B cell (primary cell): ENCODE data around the gene LRRC42. TPM values are rescaled to one million over a fixed set of nuclear protein-coding genes. Genes with fewer than 3 reads are reported as not detected.
A peak's percentile ranks its signal among the peaks of the same experiment; 100 is the strongest.

ENCODE experiments used
- ATAC-seq: fragments of 200-7000 bp; cut with Tn5 transposase; one replicate; pipeline ENCODE4 v1.10.0; 2021; ENCODE audit warnings: low read depth, mild to moderate bottlenecking, moderate number of reproducible peaks, moderate library complexity
- CTCF ChIA-PET: fragments of 350-600 bp; sonication (Branson Sonifier 250); formaldehyde crosslinking; loops from one replicate; lab custom pipeline; 2021; ENCODE audit warnings: antibody characterized with exemption, inconsistent platforms; lab: Charles Lee
- POLR2A ChIA-PET: fragments of 350-600 bp; sonication (Branson Sonifier 250); formaldehyde crosslinking; loops from one replicate; lab custom pipeline; 2021; ENCODE audit warnings: antibody characterized with exemption; lab: Charles Lee
- DNase-seq: peaks from one replicate; pipeline ENCODE4 v3.0.0; 2013
- H2AFZ ChIP-seq: 2 replicates; pipeline ENCODE4 v1.6.1; 2012; ENCODE audit warnings: mild to moderate bottlenecking, low read depth, low read length; ENCODE audit not compliant: insufficient read depth, poor library complexity, severe bottlenecking
- H3K27ac ChIP-seq, 2 donors: 1 replicate in 1 of 2; 2 replicates in 1 of 2; pipeline ENCODE4 v1.5.1; 2012 to 2013; ENCODE audit warnings: low read length in 2 of 2, mild to moderate bottlenecking in 2 of 2, moderate library complexity in 1 of 2
- H3K27me3 ChIP-seq, 4 experiments: fragments of 200-600 bp in 1 of 4; sonication (generic) in 1 of 4; replicated peaks in 1 of 4; 1 replicate in 2 of 4; 2 replicates in 2 of 4; pipeline versions ENCODE4 v1.6.1 to v1.7.0; 2013 to 2016; ENCODE audit warnings: low read length in 3 of 4, mild to moderate bottlenecking in 2 of 4, mixed read lengths in 1 of 4, moderate library complexity in 1 of 4; ENCODE audit not compliant: insufficient read depth in 4 of 4, control insufficient read depth in 3 of 4; ENCODE audit errors: control extremely low read depth in 1 of 4
- H3K36me3 ChIP-seq, 2 experiments: replicated peaks in 1 of 2; 1 replicate in 1 of 2; 2 replicates in 1 of 2; pipeline versions ENCODE4 v1.6.1 to v1.7.1; 2013; ENCODE audit warnings: low read length in 1 of 2; ENCODE audit not compliant: insufficient read depth in 2 of 2, control insufficient read depth in 1 of 2; ENCODE audit errors: control extremely low read depth in 1 of 2, extremely low read depth in 1 of 2
- H3K4me1 ChIP-seq, 2 donors: fragments of 200-600 bp in 1 of 2; sonication (generic) in 1 of 2; 1 replicate in 1 of 2; 2 replicates in 1 of 2; pipeline versions ENCODE4 v1.5.1 to v1.6.1; 2013 to 2017; ENCODE audit warnings: low read length in 2 of 2; ENCODE audit not compliant: control insufficient read depth in 2 of 2, insufficient read depth in 2 of 2
- H3K4me2 ChIP-seq: replicated peaks from 2 replicates; pipeline ENCODE3; 2012; ENCODE audit warnings: mild to moderate bottlenecking, low read depth, low read length; ENCODE audit not compliant: poor library complexity, severe bottlenecking
- H3K4me3 ChIP-seq, 5 experiments: fragments of 200-600 bp in 1 of 5; sonication (generic) in 1 of 5; 1 replicate in 3 of 5; 2 replicates in 2 of 5; pipeline versions ENCODE4 v1.5.1 to v1.7.0; 2011 to 2016; ENCODE audit warnings: low read length in 4 of 5, mild to moderate bottlenecking in 4 of 5, low read depth in 2 of 5, control low read depth in 1 of 5, moderate library complexity in 1 of 5; ENCODE audit not compliant: insufficient read depth in 1 of 5; ENCODE audit errors: control extremely low read depth in 1 of 5, extremely low read depth in 1 of 5
- H3K79me2 ChIP-seq: fragments of 200-600 bp; sonication (generic); one replicate; pipeline ENCODE4 v1.6.0; 2016; ENCODE audit warnings: low read length; ENCODE audit not compliant: control insufficient read depth, insufficient read depth
- H3K9ac ChIP-seq: fragments of 200-600 bp; sonication (generic); 2 replicates; pipeline ENCODE4 v1.6.1; 2017; ENCODE audit warnings: mild to moderate bottlenecking, low read length, moderate library complexity
- H3K9me3 ChIP-seq, 3 donors: one replicate each; pipeline versions ENCODE4 v1.6.1 to v1.7.1; 2013; ENCODE audit warnings: low read length in 2 of 3; ENCODE audit not compliant: control insufficient read depth in 2 of 3, insufficient read depth in 1 of 3; ENCODE audit errors: control extremely low read depth in 1 of 3
- H4K20me1 ChIP-seq: 2 replicates; pipeline ENCODE4 v1.6.0; 2012; ENCODE audit warnings: mild to moderate bottlenecking, low read length; ENCODE audit not compliant: insufficient read depth, control insufficient read depth, poor library complexity, severe bottlenecking
- H3K27ac Mint-ChIP-seq: one replicate; pipeline ENCODE4 v1.8.0; 2021; ENCODE audit warnings: mixed read lengths
- H3K27me3 Mint-ChIP-seq: one replicate; pipeline ENCODE4 v1.8.0; 2021; ENCODE audit warnings: mixed read lengths
- H3K4me1 Mint-ChIP-seq: one replicate; pipeline ENCODE4 v1.8.0; 2021; ENCODE audit warnings: mixed read lengths
- H3K4me3 Mint-ChIP-seq: one replicate; pipeline ENCODE4 v1.8.0; 2021; ENCODE audit warnings: mixed read lengths
- H3K9me3 Mint-ChIP-seq: one replicate; pipeline ENCODE4 v1.8.0; 2022; ENCODE audit warnings: mixed read lengths; ENCODE audit not compliant: insufficient read depth
- EZH2 ChIP-seq: IDR thresholded peaks from 2 replicates; pipeline ENCODE4 v1.6.1; 2012; ENCODE audit warnings: borderline replicate concordance, low read depth, mild to moderate bottlenecking, moderate library complexity, low read length; ENCODE audit not compliant: insufficient read depth, poor library complexity, severe bottlenecking
- WGBS: methylation state at CpG from one replicate; pipeline ENCODE4 v1.1.5; 2013; ENCODE audit warnings: missing lambda C conversion rate; ENCODE audit not compliant: insufficient coverage; 5-methylcytosine and 5-hydroxymethylcytosine counted together
- intact Hi-C: fragments of 100-400 bp; cut with micrococcal nuclease; formaldehyde crosslinking; loops from one replicate; pipeline ENCODE4 v1.10.0; 2022
- polyA plus RNA-seq: library from polyadenylated mRNA; depleted of rRNA; stranded (reverse); fragments of >200 nt; gene quantifications from 2 replicates; pipeline ENCODE4 v1.2.3, GENCODE V29; 2012
- total RNA-seq, 2 donors: library from RNA; stranded (reverse); fragments of 120-200 nt in 1 of 2; gene quantifications; 1 replicate in 1 of 2; 2 replicates in 1 of 2; pipeline versions ENCODE4 v1.2.3 to v1.2.4, GENCODE V29; 2013 to 2022
- TF ChIP-seq, protein P1 (sequence below): fragments of 200-600 bp; IDR thresholded peaks from one replicate; pipeline ENCODE4 v1.8.0; 2022; ENCODE audit warnings: antibody characterized with exemption, mild to moderate bottlenecking

The LRRC42 gene
- total and polyA plus RNA-seq, 2 donors (not counting 1 experiment from before 2014, with no cell fraction given): 4.7 to 10.3 TPM

DNA sequence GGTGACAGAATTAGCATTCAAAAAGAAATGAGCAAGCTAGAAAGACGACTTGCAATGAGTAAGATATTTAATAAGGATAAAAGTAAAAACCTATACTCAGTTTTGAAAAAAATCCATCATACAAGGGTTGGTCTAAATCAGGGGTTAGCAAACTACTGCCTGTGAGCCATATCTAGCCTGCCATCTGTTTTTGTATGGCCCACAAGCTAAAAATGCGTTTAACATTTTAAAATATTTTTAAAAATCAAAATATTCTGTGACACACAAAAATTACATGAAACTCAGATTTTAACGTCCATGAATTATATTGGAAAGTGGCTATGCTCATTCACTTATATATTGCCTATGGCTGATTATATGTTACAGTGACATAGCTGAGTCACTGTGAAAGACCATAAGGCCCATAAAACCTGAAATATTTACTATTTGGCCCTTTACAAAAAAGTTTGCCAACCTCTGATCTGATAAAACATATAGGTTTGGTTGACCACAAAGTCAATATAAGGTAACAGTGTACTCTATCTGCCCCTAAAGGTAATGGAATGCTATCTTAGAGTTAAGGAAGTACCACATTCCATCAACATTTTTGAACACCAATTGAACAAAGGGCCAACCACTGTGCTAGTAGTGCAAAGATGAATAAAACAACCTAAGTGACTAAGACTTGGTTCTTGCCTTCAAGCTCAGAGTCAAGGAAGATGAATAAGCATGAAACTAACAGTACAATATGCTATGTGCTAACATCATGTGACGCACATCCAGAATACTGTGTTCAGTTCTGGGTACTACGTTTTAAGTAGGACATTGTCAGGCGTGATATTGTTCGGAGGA lies 3.8 kb upstream of the LRRC42 start:
- ATAC-seq (no peak), DNase-seq (no peak)
- H2AFZ ChIP-seq: no peak overlapping the region
- H4K20me1 ChIP-seq: no peaks in the 10 kb centered on the region
- H3K27ac Mint-ChIP-seq: no peak overlapping the region
- WGBS: no CpG with 5 or more reads among the region's 7 CpGs
- CTCF ChIA-PET: interaction anchor here (0.8 to 2.2 kb wide), 4 partner anchors 17 to 81 kb away, joined by 3 to 9 read pairs (median 4); no protein-coding TSS in a partner anchor
- peaks cover 0 to 11% of the 10 kb centered on the region in 2 experiments for H3K36me3 ChIP-seq
- H3K9me3 ChIP-seq: no peaks in the 10 kb centered on the region
- POLR2A ChIA-PET: no interaction called here
- H3K4me2 ChIP-seq: no peak overlapping the region
- no peak overlapping the region for H3K4me3 ChIP-seq
- H3K4me1 Mint-ChIP-seq: peaks cover 35% of the 10 kb centered on the region
- intact Hi-C loops: loop anchor here (10.0 kb wide), 1 partner anchor 1578 kb away; the partner anchor contains the start of gene CC2D1B
- H3K4me1 ChIP-seq: peaks cover 16 to 20% of the 10 kb centered on the region in 2 donors
- TF ChIP-seq, protein P1, sequence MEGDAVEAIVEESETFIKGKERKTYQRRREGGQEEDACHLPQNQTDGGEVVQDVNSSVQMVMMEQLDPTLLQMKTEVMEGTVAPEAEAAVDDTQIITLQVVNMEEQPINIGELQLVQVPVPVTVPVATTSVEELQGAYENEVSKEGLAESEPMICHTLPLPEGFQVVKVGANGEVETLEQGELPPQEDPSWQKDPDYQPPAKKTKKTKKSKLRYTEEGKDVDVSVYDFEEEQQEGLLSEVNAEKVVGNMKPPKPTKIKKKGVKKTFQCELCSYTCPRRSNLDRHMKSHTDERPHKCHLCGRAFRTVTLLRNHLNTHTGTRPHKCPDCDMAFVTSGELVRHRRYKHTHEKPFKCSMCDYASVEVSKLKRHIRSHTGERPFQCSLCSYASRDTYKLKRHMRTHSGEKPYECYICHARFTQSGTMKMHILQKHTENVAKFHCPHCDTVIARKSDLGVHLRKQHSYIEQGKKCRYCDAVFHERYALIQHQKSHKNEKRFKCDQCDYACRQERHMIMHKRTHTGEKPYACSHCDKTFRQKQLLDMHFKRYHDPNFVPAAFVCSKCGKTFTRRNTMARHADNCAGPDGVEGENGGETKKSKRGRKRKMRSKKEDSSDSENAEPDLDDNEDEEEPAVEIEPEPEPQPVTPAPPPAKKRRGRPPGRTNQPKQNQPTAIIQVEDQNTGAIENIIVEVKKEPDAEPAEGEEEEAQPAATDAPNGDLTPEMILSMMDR: no peak
- TF ChIP-seq EZH2: no peak
- H3K9me3 Mint-ChIP-seq: no peaks in the 10 kb centered on the region
- peaks cover 31% of the 10 kb centered on the region for H3K79me2 ChIP-seq
- H3K9ac ChIP-seq: no peak overlapping the region
- no peak overlapping the region for H3K4me3 Mint-ChIP-seq
- no peak overlapping the region for H3K27ac ChIP-seq
- no peaks in the 10 kb centered on the region for H3K27me3 Mint-ChIP-seq
- H3K27me3 ChIP-seq: no peaks in the 10 kb centered on the region

DNA sequence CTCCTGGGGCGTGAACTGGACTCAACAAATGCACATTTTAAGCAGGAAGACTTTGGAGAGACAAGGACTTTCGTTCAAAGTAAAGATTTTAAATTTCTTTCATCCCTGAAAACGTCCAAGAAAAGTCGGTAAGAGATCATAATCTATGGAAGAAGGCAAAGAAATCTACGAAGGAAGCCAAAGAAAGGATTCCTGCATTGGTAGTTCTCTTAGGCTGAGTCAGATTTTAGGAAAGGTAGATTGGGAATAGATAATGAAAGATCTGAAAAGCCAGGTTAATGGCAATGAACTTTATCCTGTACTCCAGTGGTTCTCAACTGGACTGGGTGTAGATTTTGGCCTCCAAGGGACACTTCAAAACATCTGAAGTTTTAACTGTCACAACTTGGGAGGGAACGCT lies 3.1 kb upstream of the LRRC42 start:
- Histone ChIP-seq H2AFZ (no peak overlapping the region), H3K4me2 (no peak overlapping the region), H3K79me2 (peaks cover 31% of the 10 kb centered on the region)

More for the DNA sequence above, 3.1 kb upstream of the LRRC42 start:
- H4K20me1 ChIP-seq: no peaks in the 10 kb centered on the region
- whole genome bisulfite sequencing: 96% methylated on average over 3 of the region's 6 CpGs
- peaks cover 0 to 5% of the 10 kb centered on the region in 2 experiments for H3K36me3 ChIP-seq
- no peak for DNase-seq
- H3K4me1 ChIP-seq: peaks cover 16 to 20% of the 10 kb centered on the region in 2 donors
- H3K4me1 Mint-ChIP-seq: peaks cover 37% of the 10 kb centered on the region
- H3K9ac ChIP-seq: no peak overlapping the region
- H3K27me3 Mint-ChIP-seq: no peaks in the 10 kb centered on the region
- no peak overlapping the region for H3K27ac ChIP-seq
- intact Hi-C loops: loop anchor here (10.0 kb wide), 1 partner anchor 1578 kb away; the partner anchor contains the start of gene CC2D1B
- no peak for ATAC-seq
- H3K27me3 ChIP-seq: no peaks in the 10 kb centered on the region
- H3K9me3 Mint-ChIP-seq: no peaks in the 10 kb centered on the region
- peak overlapping the region; percentile 62 for H3K4me3 Mint-ChIP-seq
- H3K27ac Mint-ChIP-seq: peak overlapping the region; percentile 24
- CTCF ChIA-PET: no interaction called here
- POLR2A ChIA-PET: no interaction called here
- no peak for TF ChIP-seq EZH2
- TF ChIP-seq, protein P1: no peak
- H3K4me3 ChIP-seq: no peak overlapping the region
- no peaks in the 10 kb centered on the region for H3K9me3 ChIP-seq
